GM23338 (cell line): ENCODE data around the gene ZNF184. TPM values are rescaled to one million over a fixed set of nuclear protein-coding genes. Genes with fewer than 3 reads are reported as not detected.
A peak's percentile ranks its signal among the peaks of the same experiment; 100 is the strongest.

Experiments
- ATAC-seq: fragments of 200-7000 bp; cut with Tn5 transposase; 3 replicates; pipeline ENCODE4 v1.9.1; 2020
- DNase-seq: peaks from one replicate; pipeline ENCODE4 v3.0.0-alpha.2; 2015; ENCODE audit warnings: low spot score
- H2AFZ ChIP-seq: fragments of 200-600 bp; sonication (generic); 2 replicates; pipeline ENCODE4 v1.8.0; 2016; ENCODE audit warnings: antibody characterized with exemption, mild to moderate bottlenecking, moderate library complexity
- H3F3A ChIP-seq: fragments of 200-600 bp; sonication (generic); replicated peaks from 2 replicates; pipeline ENCODE4 v1.8.0; 2017; ENCODE audit warnings: antibody characterized with exemption, mixed run types, low read depth
- H3K27ac ChIP-seq: fragments of 200-600 bp; sonication (generic); 2 replicates; pipeline ENCODE4 v1.6.1; 2016; ENCODE audit warnings: low read depth
- H3K27me3 ChIP-seq: fragments of 200-600 bp; sonication (generic); 2 replicates; pipeline ENCODE4 v1.8.0; 2016; ENCODE audit warnings: mild to moderate bottlenecking, mixed run types, moderate library complexity; ENCODE audit not compliant: insufficient read depth
- H3K36me3 ChIP-seq: fragments of 200-600 bp; sonication (generic); 2 replicates; pipeline ENCODE4 v1.8.0; 2016; ENCODE audit warnings: mild to moderate bottlenecking; ENCODE audit not compliant: insufficient read depth
- H3K4me1 ChIP-seq: fragments of 200-600 bp; sonication (generic); 2 replicates; pipeline ENCODE4 v1.8.0; 2016; ENCODE audit warnings: mild to moderate bottlenecking, moderate library complexity; ENCODE audit not compliant: insufficient read depth
- H3K4me2 ChIP-seq: fragments of 200-600 bp; sonication (generic); 2 replicates; pipeline ENCODE4 v1.7.1; 2017; ENCODE audit warnings: mixed run types
- H3K4me3 ChIP-seq: fragments of 200-600 bp; sonication (generic); 2 replicates; pipeline ENCODE4 v1.6.1; 2016; ENCODE audit warnings: mixed run types
- H3K79me2 ChIP-seq: fragments of 200-600 bp; sonication (generic); replicated peaks from 2 replicates; pipeline ENCODE4 v1.8.0; 2017; ENCODE audit warnings: mild to moderate bottlenecking; ENCODE audit not compliant: insufficient read depth
- H3K9me2 ChIP-seq: fragments of 200-600 bp; sonication (generic); 2 replicates; pipeline ENCODE4 v1.8.0; 2017; ENCODE audit not compliant: insufficient read depth
- H4K20me1 ChIP-seq: fragments of 200-600 bp; sonication (generic); replicated peaks from 2 replicates; pipeline ENCODE4 v1.8.0; 2017; ENCODE audit warnings: mild to moderate bottlenecking; ENCODE audit not compliant: insufficient read depth
- H3K27ac Mint-ChIP-seq: 2 replicates; pipeline ENCODE4 v1.8.0; 2020; ENCODE audit warnings: inconsistent platforms, mild to moderate bottlenecking, moderate library complexity, mixed read lengths
- H3K27me3 Mint-ChIP-seq: 3 replicates; pipeline ENCODE4 v1.8.0; 2022; ENCODE audit warnings: low read depth, mild to moderate bottlenecking, moderate library complexity, mixed read lengths, inconsistent platforms; ENCODE audit not compliant: insufficient read depth, poor library complexity
- H3K36me3 Mint-ChIP-seq: 3 replicates; pipeline ENCODE4 v1.8.0; 2021; ENCODE audit warnings: low read depth, mild to moderate bottlenecking, inconsistent platforms, moderate library complexity, mixed read lengths
- H3K4me1 Mint-ChIP-seq: 3 replicates; pipeline ENCODE4 v1.8.0; 2020; ENCODE audit warnings: mild to moderate bottlenecking, inconsistent platforms, mixed read lengths
- H3K4me3 Mint-ChIP-seq: 3 replicates; pipeline ENCODE4 v1.8.0; 2021; ENCODE audit warnings: moderate library complexity, mild to moderate bottlenecking, inconsistent platforms, mixed read lengths
- H3K9me3 Mint-ChIP-seq: 3 replicates; pipeline ENCODE4 v1.8.0; 2020; ENCODE audit warnings: moderate library complexity, mild to moderate bottlenecking, inconsistent platforms, mixed read lengths
- CREB1 ChIP-seq: fragments of 250-450 bp; sonication (Bioruptor Pico); IDR thresholded peaks from 2 replicates; pipeline ENCODE4 v1.5.0; 2020; ENCODE audit warnings: low read depth, mild to moderate bottlenecking, moderate library complexity
- CTCF ChIP-seq, 2 experiments: fragments of 200-600 bp in 1 of 2; sonication (generic) in 1 of 2; conservative IDR thresholded peaks; 2 replicates each; pipeline versions ENCODE4 v1.5.1 to v1.6.1; 2016 to 2017; ENCODE audit warnings: antibody characterized with exemption in 2 of 2, low read depth in 2 of 2, mild to moderate bottlenecking in 2 of 2, moderate library complexity in 1 of 2
- ETS1 ChIP-seq: IDR thresholded peaks from 2 replicates; pipeline ENCODE4 v1.6.1; 2016; ENCODE audit warnings: antibody characterized with exemption
- EZH2 ChIP-seq: fragments of 200-600 bp; sonication (generic); IDR thresholded peaks from one replicate; pipeline ENCODE4 v1.8.0; 2017; ENCODE audit warnings: antibody characterized with exemption, mild to moderate bottlenecking, low read depth; ENCODE audit not compliant: unreplicated experiment
- EZH2phosphoT487 ChIP-seq: fragments of 200-600 bp; sonication (generic); IDR thresholded peaks from one replicate; pipeline ENCODE4 v1.8.1; 2018; ENCODE audit warnings: antibody characterized with exemption; ENCODE audit not compliant: unreplicated experiment
- JUNB ChIP-seq: IDR thresholded peaks from one replicate; pipeline ENCODE4 v1.6.1; 2016; ENCODE audit warnings: antibody characterized with exemption; ENCODE audit not compliant: unreplicated experiment
- NANOG ChIP-seq: IDR thresholded peaks from 2 replicates; pipeline ENCODE4 v1.6.1; 2016; ENCODE audit warnings: antibody characterized with exemption, borderline replicate concordance
- POLR2AphosphoS5 ChIP-seq: IDR thresholded peaks from 2 replicates; pipeline ENCODE4 v1.6.1; 2016; ENCODE audit warnings: antibody characterized with exemption, low read depth
- REST ChIP-seq: IDR thresholded peaks from one replicate; pipeline ENCODE4 v1.6.1; 2018; ENCODE audit warnings: antibody characterized with exemption; ENCODE audit not compliant: unreplicated experiment
- STAT1 ChIP-seq: IDR thresholded peaks from one replicate; pipeline ENCODE4 v1.6.1; 2016; ENCODE audit warnings: antibody characterized with exemption; ENCODE audit not compliant: unreplicated experiment
- ZNF114 ChIP-seq: fragments of 250-450 bp; sonication (Bioruptor Pico); IDR thresholded peaks from 2 replicates; pipeline ENCODE4 v1.5.0; 2020; ENCODE audit warnings: mild to moderate bottlenecking, moderate library complexity
- ZNF331 ChIP-seq: fragments of 250-450 bp; sonication (Bioruptor Pico); IDR thresholded peaks from 2 replicates; pipeline ENCODE4 v1.5.0; 2020; ENCODE audit warnings: low read depth, mild to moderate bottlenecking, moderate library complexity
- ZNF462 ChIP-seq: fragments of 250-450 bp; sonication (Bioruptor Pico); IDR thresholded peaks from 2 replicates; pipeline ENCODE4 v1.5.0; 2020; ENCODE audit warnings: mild to moderate bottlenecking, moderate library complexity
- polyA plus RNA-seq: library from polyadenylated mRNA; unstranded; fragments of >200 nt; fragmentation: Nextera tagmentation; extraction: Ambion mirVana; gene quantifications from 2 replicates; pipeline ENCODE4 v1.2.1, GENCODE V29; 2016
- total RNA-seq: library from RNA; depleted of rRNA; stranded (reverse); fragments of >200 nt; shearing (Covaris generic); gene quantifications from 2 replicates; pipeline ENCODE4 v1.2.3, GENCODE V29; 2014

The ZNF184 gene
- total and polyA plus RNA-seq, 2 experiments from 2014 or later, result 6.0 to 10.6 TPM

GRCh38 chr6:27507041-27507956 lies 34.4 kb upstream of the ZNF184 start:
- Histone ChIP-seq H3K36me3 (no peaks in the 10 kb centered on the region), H3K4me3 (no peak overlapping the region), H3F3A (no peaks in the 10 kb centered on the region), H3K4me2 (peak overlapping the region; percentile 25; the same call in 1 of the 2 replicates), H3K27ac (no peak overlapping the region), H2AFZ (0 out of 2 replicates have a peak overlapping the region, but pooled peaks have one; percentile 12), H3K9me2 (no peaks in the 10 kb centered on the region), H3K4me1 (peaks cover 14% of the 10 kb centered on the region), H3K79me2 (no peaks in the 10 kb centered on the region), H3K27me3 (no peaks in the 10 kb centered on the region), H4K20me1 (no peaks in the 10 kb centered on the region)
- H3K4me1 Mint-ChIP-seq, result peaks cover 19% of the 10 kb centered on the region; the same call in 2 of the 3 replicates
- DNase-seq (no peak), ATAC-seq (no peak)
- no peak overlapping the region for H3K27ac Mint-ChIP-seq
- H3K36me3 Mint-ChIP-seq, result no peaks in the 10 kb centered on the region
- peaks cover 6% of the 10 kb centered on the region; the same call in 2 of the 3 replicates for H3K9me3 Mint-ChIP-seq
- TF ChIP-seq NANOG (no peak), ZNF114 (CRISPR knock-in tag) (no peak), ZNF462 (CRISPR knock-in tag) (no peak), CTCF (conservative IDR thresholded peaks at IDR 0.05; ENCODE audit: low read depth in 2 of 2) (no peak), POLR2AphosphoS5 (no peak), REST (no peak), ZNF331 (CRISPR knock-in tag) (no peak), EZH2 (no peak), ETS1 (no peak), CREB1 (CRISPR knock-in tag) (no peak), STAT1 (no peak), EZH2phosphoT487 (no peak), JUNB (no peak)
- peaks cover 30% of the 10 kb centered on the region for H3K27me3 Mint-ChIP-seq
- H3K4me3 Mint-ChIP-seq, result peak overlapping the region; percentile 8; the same call in 1 of the 3 replicates
